GM21723 (cell line): ENCODE results near the gene FITM2.
"Not testable (repeated sequence)": the region's sequence is repeated elsewhere in the genome, so short reads cannot be mapped to it uniquely, and the experiment has no call there.

Experiments used
- ATAC-seq: cut with Tn5 transposase; IDR thresholded peaks from one replicate; pipeline ENCODE4 v1.9.1; 2021; ENCODE audit warnings: mild to moderate bottlenecking, moderate library complexity; ENCODE audit not compliant: unreplicated experiment

Gene FITM2

DNA sequence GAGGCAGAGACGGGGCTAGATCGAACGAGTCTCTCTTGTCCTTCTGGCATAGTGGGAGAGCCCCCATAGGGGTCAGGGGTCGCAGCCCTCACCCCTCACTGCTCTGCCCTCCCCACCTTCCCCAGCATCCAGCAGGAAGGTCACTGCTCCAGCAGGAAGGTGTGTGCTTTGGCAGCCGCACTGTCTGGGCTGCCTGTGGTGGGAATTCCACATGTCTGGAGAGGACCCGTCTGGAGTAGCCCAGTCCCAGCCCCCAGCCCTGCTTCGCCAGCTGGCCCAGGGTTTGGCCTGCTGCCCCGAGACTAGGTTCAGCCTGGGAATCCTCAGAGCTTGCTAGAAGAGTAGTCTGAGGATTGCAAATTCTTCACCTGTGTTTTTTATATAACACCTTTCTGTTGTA is 23.3 kb upstream of the FITM2 start:
- ATAC-seq = no peak

DNA sequence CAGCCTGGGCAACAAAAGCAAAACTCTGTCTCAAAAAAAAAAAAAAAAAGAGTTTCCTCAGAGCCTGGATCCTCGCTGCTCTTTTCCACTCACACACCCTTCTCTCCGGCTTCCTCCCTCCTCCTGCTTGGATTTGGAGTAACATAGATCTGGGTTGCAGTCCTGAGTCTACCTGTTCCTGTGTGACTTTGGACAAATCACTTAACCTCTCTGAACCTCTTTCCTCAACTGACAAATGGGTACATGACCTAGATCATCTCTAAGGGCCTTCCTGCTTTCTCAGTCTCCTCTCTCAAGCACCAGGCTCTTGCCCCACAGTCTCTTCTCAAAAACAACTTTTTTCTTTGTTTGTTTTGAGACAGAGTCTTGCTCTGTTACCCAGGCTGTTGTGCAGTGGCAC is 20.2 kb upstream of the FITM2 start:
- ATAC-seq = no peak

DNA sequence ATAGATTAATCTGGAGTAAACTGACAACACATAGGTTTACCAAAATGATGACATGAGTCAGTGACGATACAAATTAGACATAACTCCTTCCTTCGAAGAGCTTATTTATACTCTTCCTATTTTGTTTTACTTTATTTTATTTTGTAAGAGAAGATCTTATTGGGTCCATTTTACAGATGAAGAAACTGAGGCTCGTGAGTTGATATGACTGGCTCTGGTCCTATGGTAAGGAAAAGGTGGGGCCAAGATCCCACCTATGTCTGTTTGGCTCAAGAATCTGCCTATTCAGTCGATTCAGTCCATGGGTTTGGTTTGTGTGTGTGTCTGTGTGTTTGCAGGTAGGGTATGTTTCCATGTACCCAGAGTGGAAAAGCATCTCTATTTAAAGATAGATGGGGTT is 17.4 kb upstream of the FITM2 start:
- no peak for ATAC-seq

DNA sequence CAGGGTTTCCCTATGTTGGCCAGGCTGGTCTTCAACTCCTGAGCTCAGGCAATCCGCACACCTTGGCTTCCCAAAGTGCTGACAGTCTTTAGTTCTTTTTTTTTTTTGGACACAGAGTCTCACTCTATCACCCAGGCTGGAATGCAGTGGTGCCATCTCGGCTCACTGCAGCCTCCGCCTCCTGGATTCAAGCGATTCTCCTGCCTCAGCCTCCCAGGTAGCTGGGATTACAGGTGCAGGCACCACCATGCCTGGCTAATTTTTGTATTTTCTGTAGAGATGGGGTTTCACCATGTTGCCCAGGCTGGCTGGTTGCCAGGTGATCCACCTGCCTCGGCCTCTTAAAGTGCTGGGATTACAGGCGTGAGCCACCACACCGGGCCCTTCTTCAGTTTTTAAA is 16.7 kb upstream of the FITM2 start:
- not testable (repeated sequence) for ATAC-seq

DNA sequence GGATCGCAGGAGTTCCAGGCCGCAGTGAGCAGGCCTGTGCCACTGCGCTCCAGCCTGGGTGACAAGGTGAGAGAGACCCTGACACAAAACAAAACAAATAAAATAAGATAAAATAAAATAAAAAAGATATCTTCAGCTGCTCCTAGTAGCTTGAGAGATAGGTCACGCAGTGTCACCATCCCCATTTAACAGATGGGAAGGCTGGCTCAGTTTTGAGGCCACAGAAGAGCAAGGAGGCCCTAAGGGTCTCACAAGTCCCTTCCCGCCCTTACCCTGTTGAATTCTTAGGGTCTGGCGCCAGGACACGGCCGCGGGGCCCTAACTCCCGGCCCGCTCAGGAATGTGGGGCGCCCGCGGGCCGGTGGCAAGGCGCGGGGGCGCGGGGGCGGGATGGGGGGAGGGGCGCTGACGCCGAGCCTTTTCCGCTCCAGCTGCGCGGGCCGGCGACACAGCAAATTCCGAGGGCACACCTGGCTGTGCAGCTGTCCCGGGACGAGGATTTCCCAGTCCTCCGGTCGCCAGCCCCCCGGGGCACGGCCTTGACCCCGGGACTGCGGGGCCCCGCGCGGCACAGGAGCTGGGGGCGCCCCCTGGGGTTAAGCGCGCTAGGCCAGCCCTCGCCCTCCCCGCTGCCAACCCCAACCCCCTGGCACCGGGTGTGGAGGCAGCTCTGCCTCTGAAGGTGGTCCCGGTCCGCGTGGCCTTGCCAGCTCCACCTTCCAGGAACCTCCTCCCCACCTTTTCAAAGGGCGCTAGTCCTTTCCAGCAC is 15.6 kb upstream of the FITM2 start:
- no peak for ATAC-seq

DNA sequence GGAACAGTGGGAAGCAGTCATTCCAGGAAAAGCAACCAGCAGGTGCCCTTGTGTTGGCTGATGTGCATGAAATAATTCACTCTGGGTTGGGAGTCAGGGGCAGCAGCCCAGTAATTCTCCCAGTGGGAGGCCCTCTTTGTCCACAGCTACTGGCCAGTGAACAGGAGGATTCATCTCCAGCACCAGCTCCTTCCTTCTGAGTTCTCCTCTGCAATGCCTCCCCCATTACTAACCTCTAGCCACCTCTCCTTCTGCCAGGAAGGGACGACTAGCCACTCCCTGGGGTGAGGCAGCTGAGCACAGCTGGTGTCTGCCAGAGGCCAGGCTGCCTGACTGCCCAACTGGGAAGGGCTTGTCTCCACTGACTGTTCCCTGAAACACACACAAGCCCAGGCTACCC is 13.3 kb upstream of the FITM2 start:
- no peak for ATAC-seq

DNA sequence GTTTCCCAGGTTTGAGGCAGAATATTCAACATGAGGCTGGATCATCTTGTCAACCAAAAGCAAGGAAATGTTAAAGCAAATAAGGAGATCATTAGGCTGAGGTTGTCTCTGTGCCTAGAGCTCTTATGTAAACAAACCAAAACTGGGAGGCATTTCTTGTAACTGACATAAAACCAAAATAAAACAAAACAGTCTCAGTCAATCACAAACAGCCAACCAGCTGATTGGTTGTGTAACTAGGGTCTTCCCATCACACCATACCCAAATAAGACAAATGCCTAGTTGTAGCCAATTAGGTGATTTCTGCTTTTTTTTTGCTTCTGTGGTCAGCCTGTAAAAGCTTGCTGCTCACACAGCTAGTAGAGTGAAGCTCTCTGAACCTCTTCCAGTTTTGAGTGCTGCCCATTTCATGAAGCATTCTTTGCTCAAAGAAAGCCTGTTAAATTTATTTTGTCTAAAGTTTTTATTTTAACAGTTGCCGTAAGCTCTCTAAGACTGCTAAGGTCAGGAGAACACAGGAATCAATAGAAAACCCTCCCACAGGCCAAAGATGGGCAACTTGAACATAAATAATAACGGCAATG is 8.9 kb upstream of the FITM2 start:
- ATAC-seq = no peak

DNA sequence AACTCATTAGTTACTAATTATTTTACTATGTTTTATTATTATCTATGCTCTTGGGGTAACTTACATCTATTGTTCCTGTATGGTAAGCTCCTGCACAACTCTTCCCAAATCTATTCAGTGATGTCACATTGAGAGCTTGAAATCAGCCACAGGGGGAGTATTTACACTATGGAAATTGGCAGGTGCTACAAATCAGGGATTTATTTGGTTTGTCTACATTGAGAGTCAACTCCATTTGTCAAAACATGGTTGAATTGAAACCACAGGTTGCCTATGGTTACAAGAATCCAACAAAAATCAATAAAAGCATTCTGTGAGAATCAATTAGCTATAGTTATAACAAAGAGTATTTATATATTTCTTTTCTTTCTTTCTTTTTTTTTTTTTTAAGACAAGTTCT is 3.9 kb upstream of the FITM2 start:
- no peak for ATAC-seq

DNA sequence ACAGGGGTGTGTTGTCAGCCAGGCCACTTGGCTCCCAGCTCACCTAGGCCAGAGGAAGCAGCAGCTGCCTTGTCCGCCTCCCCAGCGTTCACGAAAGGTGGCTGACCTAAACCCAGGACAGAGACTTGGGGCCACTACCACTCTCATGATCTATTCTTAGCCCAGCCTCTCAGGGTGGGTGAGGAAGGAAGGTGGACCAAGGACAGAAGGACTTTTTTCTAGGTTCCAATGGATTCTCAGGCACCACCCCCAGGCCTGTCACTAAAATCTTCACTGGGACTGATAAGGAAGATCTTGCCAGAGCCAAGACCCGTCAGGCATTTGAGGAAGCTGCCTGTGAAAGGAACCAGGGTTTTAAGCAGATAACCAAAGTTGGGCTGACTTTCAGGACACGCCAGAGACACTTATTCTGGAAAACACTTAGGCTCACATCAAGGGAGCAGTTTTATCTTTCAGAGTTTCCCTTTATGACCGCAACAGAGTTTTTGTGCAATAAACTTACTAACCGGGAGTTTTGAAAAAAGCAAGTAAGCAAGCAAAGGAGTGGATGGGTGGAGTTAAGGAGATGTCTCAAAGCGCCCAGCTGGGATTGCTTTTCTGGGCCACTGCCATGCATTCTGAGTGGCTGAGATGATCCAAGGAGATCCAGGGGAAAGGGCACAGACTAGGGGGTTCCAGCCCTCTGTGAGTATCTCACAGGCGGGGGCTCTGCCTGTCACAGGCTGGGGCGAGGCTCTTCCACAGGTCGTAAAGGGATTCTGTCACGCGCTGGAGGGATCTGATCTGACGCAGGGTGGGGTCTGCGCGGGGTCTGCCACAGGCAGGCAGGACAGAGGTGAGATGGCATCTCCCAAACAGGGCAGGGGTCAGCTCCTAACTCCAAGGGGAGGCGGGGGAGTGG is 989 bp downstream of the FITM2 start:
- ATAC-seq = no peak

DNA sequence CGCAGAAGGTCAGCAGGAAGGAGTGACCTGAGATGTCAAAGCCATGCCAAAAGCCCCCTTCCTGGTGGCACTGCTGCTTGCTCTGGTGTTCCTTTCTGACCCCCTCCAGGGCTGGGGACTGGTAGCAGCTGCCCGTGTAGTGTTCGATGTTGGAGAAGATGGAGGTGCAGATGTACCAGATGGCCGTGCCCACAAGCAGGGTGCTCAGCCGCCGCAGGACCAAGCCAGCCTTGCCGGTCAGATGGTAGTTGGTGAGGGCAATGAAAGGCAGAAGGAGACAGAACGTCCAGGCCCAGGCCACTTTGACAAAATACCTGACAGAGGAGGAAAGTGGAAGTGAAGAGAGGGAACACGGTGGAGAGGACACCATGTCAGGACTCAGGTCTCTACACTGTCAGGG is 4.1 kb downstream of the FITM2 start:
- ATAC-seq = no peak

DNA sequence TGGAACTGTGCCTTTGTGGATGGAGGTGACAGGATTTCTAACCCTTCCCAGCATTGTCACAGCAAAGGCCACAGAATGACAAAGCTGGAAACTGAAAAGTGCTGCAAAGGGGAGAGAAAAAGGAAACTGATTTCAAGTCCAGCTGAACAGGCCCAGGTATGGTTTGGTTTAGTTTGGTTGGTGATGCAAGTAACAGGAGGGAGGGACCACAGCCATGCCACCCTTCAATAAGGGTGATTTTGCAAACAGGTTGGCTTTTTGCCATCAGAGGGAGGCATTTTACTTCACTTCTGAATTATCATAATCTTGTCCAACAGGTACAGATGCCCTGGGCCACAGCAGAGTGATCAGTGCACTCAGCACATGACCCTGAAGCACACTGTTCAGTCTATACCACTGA is 6.6 kb downstream of the FITM2 start:
- ATAC-seq = no peak

DNA sequence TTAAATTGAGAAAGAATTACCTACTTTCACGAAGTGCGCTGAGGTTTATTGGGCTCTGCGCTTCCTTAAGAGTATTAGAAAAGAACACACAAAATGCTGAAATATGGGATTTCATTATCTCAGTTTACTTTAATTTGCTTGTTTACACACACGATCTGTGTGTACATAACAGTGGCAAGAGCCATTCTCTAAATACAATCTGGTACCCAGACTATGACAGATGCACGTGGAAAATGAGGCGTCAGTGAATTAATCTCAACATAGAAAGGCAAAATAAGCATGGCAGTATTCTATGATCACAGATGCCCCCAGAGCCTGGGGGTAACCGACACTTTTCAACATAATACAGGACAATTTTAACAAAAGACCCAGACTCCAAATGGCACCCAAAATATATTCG is 8.3 kb downstream of the FITM2 start:
- ATAC-seq = no peak

DNA sequence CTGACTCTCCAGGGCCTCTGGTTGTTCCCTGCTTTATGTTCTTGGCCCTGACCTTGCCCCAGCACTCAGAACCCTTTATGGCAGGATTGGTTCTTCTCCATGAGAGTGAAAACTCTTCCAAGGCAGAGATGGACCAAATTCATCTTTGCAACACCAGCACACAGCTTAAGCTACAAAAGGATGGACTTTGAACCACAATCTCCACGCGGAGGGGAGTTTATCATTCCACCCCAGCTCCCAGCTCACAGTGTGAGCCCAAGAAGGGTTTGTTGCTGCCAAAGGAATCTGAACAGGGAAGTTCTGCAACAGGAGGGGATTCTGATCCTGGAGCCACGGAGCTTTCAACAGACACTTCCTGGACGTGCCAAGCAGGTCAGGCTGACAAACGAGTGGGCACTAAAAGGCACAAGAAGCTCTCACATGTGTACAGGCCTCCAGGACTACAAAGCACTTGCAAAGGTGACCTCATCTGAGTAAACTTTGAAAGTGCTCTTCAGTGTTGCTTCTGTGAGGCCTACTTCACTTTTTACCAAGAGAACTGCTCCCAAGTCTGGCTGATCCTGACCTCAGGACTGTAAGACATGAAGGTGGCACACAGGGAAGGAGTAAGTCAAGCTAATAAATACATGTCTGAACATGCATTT is 8.9 kb downstream of the FITM2 start:
- no peak for ATAC-seq

DNA sequence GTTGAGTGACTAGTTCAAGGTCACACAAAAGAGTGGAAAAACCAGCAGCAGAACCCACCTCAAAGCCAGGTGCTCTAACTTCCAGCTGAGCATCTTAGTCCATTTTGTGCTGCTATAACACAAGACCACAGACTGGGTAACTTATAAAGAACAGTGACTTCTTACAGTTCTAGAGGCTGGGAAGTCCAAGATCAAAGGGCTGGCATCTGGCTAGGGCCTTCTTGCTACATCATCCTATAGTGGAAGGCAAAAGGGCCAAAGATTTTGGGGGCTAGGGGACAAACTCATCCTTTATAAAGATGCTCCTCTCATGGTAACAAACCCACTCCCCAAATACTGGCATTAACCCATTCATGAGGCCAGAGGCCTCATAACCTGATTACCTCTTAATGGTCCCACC is 9.7 kb downstream of the FITM2 start:
- no peak for ATAC-seq

DNA sequence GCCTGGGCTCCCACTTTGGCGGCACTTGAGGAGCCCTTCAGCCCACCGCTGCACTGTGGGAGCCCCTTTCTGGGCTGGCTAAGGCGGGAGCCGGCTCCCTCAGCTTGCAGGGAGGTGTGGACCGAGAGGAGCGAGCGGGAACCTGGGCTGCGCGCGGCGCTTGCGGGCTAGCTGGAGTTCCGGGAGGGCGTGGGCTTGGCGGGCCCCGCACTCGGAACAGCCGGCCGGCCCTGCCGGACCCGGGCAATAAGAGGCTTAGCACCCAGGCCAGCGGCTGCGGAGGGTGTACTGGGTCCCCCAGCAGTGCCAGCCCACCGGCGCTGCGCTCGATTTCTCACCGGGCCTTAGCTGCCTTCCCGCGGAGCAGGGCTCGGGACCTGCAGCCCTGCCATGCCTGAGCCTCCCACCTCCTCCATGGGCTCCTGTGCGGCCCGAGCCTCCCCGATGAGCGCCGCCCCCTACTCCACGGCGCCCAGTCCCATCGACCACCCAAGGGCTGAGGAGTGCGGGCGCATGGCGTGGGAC is 11.9 kb downstream of the FITM2 start:
- ATAC-seq = not testable (repeated sequence)

DNA sequence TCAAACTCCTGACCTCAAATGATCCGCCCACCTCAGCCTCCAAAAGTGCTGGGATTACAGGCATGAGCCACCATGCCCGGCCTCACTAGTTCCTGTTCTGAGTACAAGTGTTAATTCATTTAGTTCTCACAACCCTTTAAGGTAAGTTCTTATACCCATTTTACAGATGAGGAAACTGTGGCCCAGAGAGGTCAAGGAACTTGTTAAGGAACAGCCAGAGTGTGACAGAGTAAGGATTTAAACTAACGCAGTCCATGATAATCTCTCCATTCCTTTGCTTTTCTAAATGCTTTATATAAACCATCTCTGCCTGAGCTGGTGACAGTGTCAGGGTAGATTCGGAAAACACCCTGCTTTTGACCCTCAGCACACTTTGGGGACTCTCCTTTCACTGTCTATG is 13.3 kb downstream of the FITM2 start:
- ATAC-seq = no peak

DNA sequence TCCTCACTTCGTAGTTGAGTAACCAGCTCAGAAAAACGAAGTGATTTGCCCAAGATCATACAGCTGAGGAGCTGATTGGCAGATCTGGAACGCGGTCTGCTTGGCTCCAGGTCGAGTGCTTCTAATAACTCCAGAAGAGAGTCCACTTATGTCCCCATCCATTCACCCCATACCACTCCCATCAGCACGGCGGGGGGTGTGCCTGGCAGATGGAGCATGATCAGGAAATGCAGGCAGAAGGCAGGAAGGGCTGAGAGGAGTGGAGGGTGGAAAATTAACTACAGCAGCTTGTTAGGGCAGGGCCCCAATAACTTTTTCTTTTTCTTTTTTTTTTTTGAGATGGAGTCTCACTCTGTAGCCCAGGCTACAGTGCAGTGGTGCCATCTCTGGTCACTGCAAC is 15.0 kb downstream of the FITM2 start:
- ATAC-seq = no peak

DNA sequence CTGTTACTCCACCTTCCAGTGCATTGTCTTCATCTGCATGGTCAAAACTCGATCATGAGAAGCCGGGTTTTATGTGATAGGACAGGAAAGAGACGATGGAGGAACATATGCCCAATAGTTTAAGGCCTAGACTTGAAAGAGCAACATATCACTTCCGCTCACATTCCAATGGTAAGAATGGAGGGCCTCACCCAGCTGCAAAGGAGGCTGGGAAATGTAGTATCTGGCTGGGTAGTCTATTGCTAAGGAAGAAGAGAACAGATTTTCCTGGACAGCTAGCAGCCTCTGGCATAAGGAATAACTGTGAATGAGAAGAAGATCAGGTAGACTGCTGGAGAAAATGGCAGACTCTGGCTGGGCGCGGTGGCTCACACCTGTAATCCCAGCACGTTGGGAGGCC is 19.2 kb downstream of the FITM2 start:
- no peak for ATAC-seq

DNA sequence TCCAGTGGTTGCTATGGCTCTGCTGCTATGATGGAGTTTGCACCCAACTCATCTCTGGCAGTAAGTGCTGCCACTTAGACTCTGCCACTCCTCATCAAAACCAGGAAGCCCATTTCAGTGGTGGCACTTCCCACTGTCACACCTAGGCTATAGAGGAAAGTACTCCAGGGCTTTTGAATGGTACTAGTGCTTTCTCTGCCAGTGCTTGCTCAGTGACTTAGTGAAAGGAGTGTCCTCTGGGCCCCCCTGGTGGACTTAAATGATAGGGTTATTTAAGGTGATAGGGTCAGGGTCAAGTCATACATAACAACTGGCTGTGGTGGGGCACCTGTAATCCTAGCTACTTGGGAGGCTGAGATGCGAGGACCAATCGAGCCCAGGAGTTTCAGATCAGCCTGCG is 22.8 kb downstream of the FITM2 start:
- ATAC-seq = no peak

DNA sequence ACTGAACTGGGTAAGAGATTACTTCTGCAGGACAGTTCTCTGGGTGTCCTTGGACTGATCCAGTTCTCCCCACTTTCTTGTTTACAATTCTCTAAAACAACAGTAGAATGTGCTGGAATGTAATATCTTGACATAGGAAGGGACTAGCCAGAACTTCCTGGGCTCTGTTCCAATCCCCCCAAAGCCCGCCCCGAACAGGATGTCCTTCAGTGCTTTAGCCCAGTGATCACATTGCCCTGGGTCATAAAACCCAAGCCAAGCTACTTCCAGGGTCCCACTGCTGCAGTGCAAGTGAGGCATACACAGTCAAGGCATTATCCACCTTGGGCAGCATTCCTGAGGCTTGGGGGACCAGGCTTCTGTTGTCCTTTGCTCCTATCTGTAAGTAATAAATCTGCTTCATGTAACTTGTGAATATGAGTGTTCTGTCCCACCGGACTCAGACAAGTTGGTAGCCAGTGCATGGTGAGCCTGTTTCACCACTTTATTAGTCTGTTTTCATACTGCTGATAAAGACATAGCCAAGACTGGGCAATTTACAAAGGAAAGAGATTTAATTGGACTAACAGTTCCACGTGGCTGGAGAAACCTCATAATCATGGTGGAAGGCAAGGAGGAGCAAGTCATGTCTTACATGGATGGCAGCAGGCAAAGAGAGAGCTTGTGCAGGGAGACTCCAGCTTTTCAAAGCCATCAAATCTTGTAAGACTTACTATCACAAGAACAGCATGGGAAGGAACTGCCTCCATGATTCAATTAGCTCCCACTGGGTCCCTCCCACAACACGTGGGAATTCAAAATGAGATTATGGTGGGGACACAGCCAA is 23.5 kb downstream of the FITM2 start:
- no peak for ATAC-seq
